Thyroid gland (tissue), 4 donors: ENCODE results near the gene MORF4L1.

Experiments used
- CTCF ChIP-seq, 6 experiments: fragments of 200-600 bp in 3 of 6; fragments of 450-650 bp in 3 of 6; sonication (generic) in 3 of 6; IDR thresholded peaks; one replicate each; pipeline ENCODE4 v1.5.1; 2016 to 2019; ENCODE audit warnings: antibody characterized with exemption in 6 of 6, mild to moderate bottlenecking in 2 of 6, inconsistent platforms in 1 of 6, moderate library complexity in 1 of 6
- POLR2A ChIP-seq, 2 donors: fragments of 450-650 bp; IDR thresholded peaks; one replicate each; pipeline ENCODE4 v1.6.1; 2017; ENCODE audit warnings: antibody characterized with exemption in 2 of 2, mild to moderate bottlenecking in 2 of 2, moderate library complexity in 1 of 2

- TF ChIP-seq CTCF (IDR thresholded peaks at IDR 0.05): no peak
- no peak for TF ChIP-seq POLR2A (IDR thresholded peaks at IDR 0.05)
Measured at GRCh38 chr15:78828920-78829319, 43.8 kb upstream of the MORF4L1 start.
